HG02623 (cell line): ENCODE measurements around the gene UBA1.

Experiments used
- ATAC-seq: cut with Tn5 transposase; IDR thresholded peaks from one replicate; pipeline ENCODE4 v1.9.1; 2021; ENCODE audit warnings: moderate library complexity; ENCODE audit not compliant: unreplicated experiment

The UBA1 gene

GRCh38 chrX:47187106-47187677, 6.4 kb upstream of the UBA1 start:
- ATAC-seq: no peak

- ATAC-seq: no peak
Observed at GRCh38 chrX:47189906-47190305, 3.7 kb upstream of the UBA1 start.

- ATAC-seq: peak; percentile 64
Observed at GRCh38 chrX:47190445-47191269, 3.0 kb upstream of the UBA1 start.

GRCh38 chrX:47191331-47191730, 2.3 kb upstream of the UBA1 start:
- ATAC-seq: no peak

GRCh38 chrX:47191806-47192401, 1.7 kb upstream of the UBA1 start:
- ATAC-seq: no peak

- ATAC-seq: no peak
Observed at GRCh38 chrX:47194194-47194787, 662 bp downstream of the UBA1 start.

- no peak for ATAC-seq
Observed at GRCh38 chrX:47196098-47196497, 2.5 kb downstream of the UBA1 start.

GRCh38 chrX:47197526-47197925, 3.9 kb downstream of the UBA1 start:
- ATAC-seq: no peak

- no peak for ATAC-seq
Observed at GRCh38 chrX:47198026-47198686, 4.5 kb downstream of the UBA1 start.

GRCh38 chrX:47198687-47199080, 5.1 kb downstream of the UBA1 start:
- no peak for ATAC-seq

GRCh38 chrX:47199286-47199685, 5.7 kb downstream of the UBA1 start:
- no peak for ATAC-seq

- no peak for ATAC-seq
Observed at GRCh38 chrX:47200385-47201150, 6.9 kb downstream of the UBA1 start.

- ATAC-seq: no peak
Observed at GRCh38 chrX:47201345-47201944, 7.8 kb downstream of the UBA1 start.

GRCh38 chrX:47202316-47202715, 8.7 kb downstream of the UBA1 start:
- no peak for ATAC-seq

GRCh38 chrX:47202877-47203276, 9.2 kb downstream of the UBA1 start:
- no peak for ATAC-seq

- ATAC-seq: no peak
Observed at GRCh38 chrX:47204970-47205369, 11.3 kb downstream of the UBA1 start.

GRCh38 chrX:47206316-47206715, 12.7 kb downstream of the UBA1 start:
- no peak for ATAC-seq

- ATAC-seq: no peak
Observed at GRCh38 chrX:47208108-47208507, 14.5 kb downstream of the UBA1 start.

- no peak for ATAC-seq
Observed at GRCh38 chrX:47209508-47210238, 16.0 kb downstream of the UBA1 start.
